Mucosa of descending colon (tissue), 3 donors: ENCODE measurements around the gene CDX1. TPM values are rescaled to one million over a fixed set of nuclear protein-coding genes. Genes with fewer than 3 reads are reported as not detected.

Source experiments
- ATAC-seq: fragments of 200-7000 bp; cut with Tn5 transposase; one replicate; pipeline ENCODE4 v1.9.1; 2020; ENCODE audit warnings: mild to moderate bottlenecking, moderate library complexity
- DNase-seq, 3 donors: peaks; one replicate each; pipeline ENCODE4 v3.0.0-alpha.2; 2020
- H3K36me3 ChIP-seq: fragments of 200-600 bp; one replicate; pipeline ENCODE4 v1.8.0; 2021; ENCODE audit warnings: low read depth, mild to moderate bottlenecking
- H3K4me1 ChIP-seq: fragments of 200-600 bp; one replicate; pipeline ENCODE4 v1.8.0; 2021; ENCODE audit warnings: low read depth, mild to moderate bottlenecking
- H3K4me3 ChIP-seq: fragments of 200-600 bp; one replicate; pipeline ENCODE4 v1.8.0; 2021; ENCODE audit warnings: mild to moderate bottlenecking
- H3K9me3 ChIP-seq: fragments of 200-600 bp; one replicate; pipeline ENCODE4 v1.8.0; 2021; ENCODE audit warnings: mild to moderate bottlenecking
- CTCF ChIP-seq: fragments of 200-600 bp; IDR thresholded peaks from one replicate; pipeline ENCODE4 v1.8.0; 2022; ENCODE audit warnings: antibody characterized with exemption, mild to moderate bottlenecking
- intact Hi-C, 2 donors: fragments of 100-400 bp; cut with DNase I in 1 of 2; cut with micrococcal nuclease in 1 of 2; formaldehyde crosslinking; loops; one replicate each; pipeline versions ENCODE4 v1.11.0 to v1.11.1; 2022; cut with DNase I, micrococcal nuclease
- total RNA-seq, 3 donors: library from RNA; stranded (reverse); fragmentation: NEBNext Ultra II Directional in 2 of 3; extraction: Animal tissue kit (Norgen Biotek cat#: 25700) in 2 of 3; gene quantifications; one replicate each; pipeline versions ENCODE4 v1.2.1 to v1.2.4, GENCODE V29; 2021 to 2023
- donor health status: DM: no; HTN: no; CAD: no; lungs with moderate emphysema.
- donor health status: DM: no; HTN: no; CAD: no.
- donor health status: DM: no; HTN: yes; CAD: no.

The CDX1 gene
- total RNA-seq, 3 donors from 2014 or later, result 140 to 306 (median 302) TPM

DNA sequence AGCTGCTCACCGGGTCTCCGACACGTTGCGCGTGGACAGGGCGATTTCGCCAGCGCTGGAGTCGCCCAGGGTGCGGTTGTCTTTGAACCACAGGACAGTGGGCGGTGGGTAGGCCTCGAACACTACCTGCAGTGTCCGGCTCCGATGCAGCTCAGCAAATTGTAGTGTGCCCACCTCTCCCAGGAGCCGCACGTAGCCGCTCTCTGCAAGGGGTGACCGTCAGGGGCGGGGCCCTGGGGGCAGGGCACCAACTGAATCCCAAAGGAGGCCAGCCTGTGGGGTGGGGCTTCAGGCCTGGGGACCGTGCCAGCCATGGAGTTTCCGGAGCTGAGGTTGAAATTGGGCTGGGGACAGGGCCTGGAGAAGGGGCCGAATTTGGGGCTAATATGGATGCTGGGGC is 33.8 kb upstream of the CDX1 start:
- intact Hi-C loops, result no loop called here
- Histone ChIP-seq H3K9me3 (no peaks in the 10 kb centered on the region), H3K36me3 (no peaks in the 10 kb centered on the region), H3K4me3 (no peak overlapping the region), H3K4me1 (peaks cover 16% of the 10 kb centered on the region)
- no peak for TF ChIP-seq CTCF
- DNase-seq (no peak), ATAC-seq (no peak)

- Histone ChIP-seq H3K9me3 (no peaks in the 10 kb centered on the region), H3K36me3 (no peaks in the 10 kb centered on the region), H3K4me1 (peaks cover 16% of the 10 kb centered on the region), H3K4me3 (no peak overlapping the region)
- TF ChIP-seq CTCF, result no peak
- intact Hi-C loops, result no loop called here
- no peak for ATAC-seq
- no peak for DNase-seq
Observed at GRCh38 chr5:150133581-150134197, 32.9 kb upstream of the CDX1 start.

- H3K4me3 ChIP-seq, result no peak overlapping the region
- H3K9me3 ChIP-seq, result no peaks in the 10 kb centered on the region
- DNase-seq (no peak), ATAC-seq (no peak)
- intact Hi-C loops, result no loop called here
- TF ChIP-seq CTCF, result no peak
- no peaks in the 10 kb centered on the region for H3K36me3 ChIP-seq
- H3K4me1 ChIP-seq, result peaks cover 14% of the 10 kb centered on the region
Observed at GRCh38 chr5:150134198-150134588, 32.4 kb upstream of the CDX1 start.

- peaks cover 14% of the 10 kb centered on the region for H3K4me1 ChIP-seq
- no peak for TF ChIP-seq CTCF
- H3K36me3 ChIP-seq, result no peaks in the 10 kb centered on the region
- ATAC-seq (no peak), DNase-seq (no peak)
- no peak overlapping the region for H3K4me3 ChIP-seq
- intact Hi-C loops, result no loop called here
- no peaks in the 10 kb centered on the region for H3K9me3 ChIP-seq
Observed at GRCh38 chr5:150135557-150136304, 30.8 kb upstream of the CDX1 start.

DNA sequence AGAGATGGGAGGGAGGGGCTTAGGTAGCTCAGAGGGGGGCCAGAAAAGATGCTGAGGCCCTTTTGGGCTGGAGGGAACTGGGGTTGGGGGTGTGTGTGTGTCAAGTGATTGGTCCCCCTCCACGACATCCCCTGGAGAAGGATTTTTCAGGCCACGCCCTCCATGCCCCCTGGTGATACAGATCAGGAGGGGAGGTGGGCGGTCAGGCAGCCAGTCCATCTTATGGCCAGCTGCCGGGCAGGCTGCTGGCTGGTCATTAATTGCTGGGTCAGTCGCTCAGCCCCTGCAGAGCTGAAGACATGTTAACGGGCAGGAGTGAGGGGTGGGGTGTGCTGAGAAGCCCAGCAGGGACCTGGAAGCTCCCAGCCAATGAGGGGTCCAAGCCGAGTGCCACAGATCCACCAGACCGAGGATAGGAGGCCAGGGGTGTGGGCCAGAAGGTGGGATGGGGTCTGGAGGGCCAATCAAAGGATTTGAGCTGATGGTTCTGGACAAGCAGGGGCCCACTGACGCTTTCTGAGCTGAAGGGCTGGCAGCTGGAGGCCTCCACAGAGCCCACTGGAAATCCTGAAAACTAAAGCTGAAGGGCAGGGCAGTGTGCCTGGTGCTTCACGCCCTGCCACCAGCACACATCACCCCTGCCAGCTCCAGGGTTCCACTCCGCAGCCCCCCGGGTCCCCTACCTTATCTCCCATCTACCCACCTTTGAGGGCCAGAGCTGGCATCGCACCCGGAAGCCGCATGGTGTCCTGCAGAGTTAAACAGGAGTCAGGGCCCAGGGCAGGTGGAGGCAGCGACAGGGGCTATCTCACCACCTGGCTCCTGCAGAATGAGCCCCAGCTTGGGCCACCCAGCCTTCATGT is 30.0 kb upstream of the CDX1 start:
- no peak for TF ChIP-seq CTCF
- ATAC-seq (no peak), DNase-seq (no peak)
- no peak overlapping the region for H3K4me3 ChIP-seq
- H3K36me3 ChIP-seq, result no peaks in the 10 kb centered on the region
- peaks cover 14% of the 10 kb centered on the region for H3K4me1 ChIP-seq
- no peaks in the 10 kb centered on the region for H3K9me3 ChIP-seq
- intact Hi-C loops, result no loop called here
